SH-SY5Y (cell line): ENCODE measurements around the gene CRYBG1.

Experiments used
- GATA2 ChIP-seq: IDR thresholded peaks from 2 replicates; pipeline ENCODE4 v1.6.1; 2011; ENCODE audit warnings: mild to moderate bottlenecking, low read depth, low read length
- GATA3 ChIP-seq: IDR thresholded peaks from 2 replicates; pipeline ENCODE4 v1.6.1; 2011; ENCODE audit warnings: low read depth, mild to moderate bottlenecking, low read length, moderate library complexity

DNA sequence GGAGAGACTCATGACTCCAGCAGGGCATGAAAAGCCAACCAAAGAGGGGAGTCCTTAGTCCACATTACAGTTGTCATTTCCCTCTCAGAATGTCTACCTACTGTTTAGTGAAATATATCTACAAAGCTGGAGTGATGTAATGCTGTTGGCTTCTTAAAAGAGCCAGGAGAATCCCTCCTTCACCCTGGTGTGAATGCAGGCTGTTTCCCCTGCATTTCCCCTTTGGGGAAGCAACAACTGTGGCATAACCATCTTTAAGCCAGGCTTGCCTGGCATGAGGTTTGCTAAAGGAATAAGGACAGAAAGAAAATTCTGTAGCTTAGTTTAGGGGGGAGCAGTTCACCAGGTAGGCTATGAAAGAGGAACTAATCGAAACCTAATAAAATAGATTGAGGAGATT is 129.5 kb downstream of the CRYBG1 start:
- TF ChIP-seq GATA2 = no peak
- TF ChIP-seq GATA3 = no peak
